Thoracic aorta (tissue), 2 donors: ENCODE measurements around the gene CBARP. TPM values are rescaled to one million over a fixed set of nuclear protein-coding genes. Genes with fewer than 3 reads are reported as not detected.
"Not testable (repeated sequence)": the region's sequence is repeated elsewhere in the genome, so short reads cannot be mapped to it uniquely, and the experiment has no call there.

Experiments used
- ATAC-seq: fragments of 150-250 bp; one replicate; pipeline ENCODE4 v1.8.0; 2017; ENCODE audit warnings: low read depth; ENCODE audit not compliant: insufficient number of reproducible peaks, low FRiP score
- DNase-seq: peaks from one replicate; pipeline ENCODE4 v3.0.0-alpha.2; 2020; ENCODE audit warnings: low spot score
- H3K27ac ChIP-seq, 2 donors: fragments of 200-600 bp; sonication (generic); 1 replicate in 1 of 2; 2 replicates in 1 of 2; pipeline ENCODE4 v1.5.1; 2016; ENCODE audit warnings: mild to moderate bottlenecking in 2 of 2, moderate library complexity in 2 of 2
- H3K27me3 ChIP-seq: fragments of 200-600 bp; sonication (generic); replicated peaks from 2 replicates; pipeline ENCODE4 v1.6.0; 2016; ENCODE audit warnings: mild to moderate bottlenecking; ENCODE audit not compliant: insufficient read depth
- H3K36me3 ChIP-seq: fragments of 200-600 bp; sonication (generic); one replicate; pipeline ENCODE4 v1.5.1; 2016
- H3K4me1 ChIP-seq, 2 donors: fragments of 200-600 bp; sonication (generic); 1 replicate in 1 of 2; 2 replicates in 1 of 2; pipeline versions ENCODE4 v1.5.1 to v1.6.0; 2016; ENCODE audit warnings: low read depth in 2 of 2, mild to moderate bottlenecking in 1 of 2; ENCODE audit not compliant: control insufficient read depth in 1 of 2
- H3K4me3 ChIP-seq: fragments of 200-600 bp; sonication (generic); 2 replicates; pipeline ENCODE4 v1.5.1; 2016; ENCODE audit warnings: mild to moderate bottlenecking
- H3K9me3 ChIP-seq: fragments of 200-600 bp; sonication (generic); 2 replicates; pipeline ENCODE4 v1.5.1; 2016
- total RNA-seq, 2 donors: library from RNA; depleted of rRNA; stranded (reverse); fragments of >200 nt; gene quantifications; one replicate each; pipeline versions ENCODE4 v1.1.0 to v1.2.3, GENCODE V29; 2016
- TF ChIP-seq, protein P1 (sequence below): fragments of 200-600 bp; sonication (generic); IDR thresholded peaks from one replicate; pipeline ENCODE4 v1.5.1; 2019; ENCODE audit warnings: antibody characterized with exemption

Gene CBARP
- total RNA-seq, 2 donors from 2014 or later = 0.27 to 1.9 TPM

DNA sequence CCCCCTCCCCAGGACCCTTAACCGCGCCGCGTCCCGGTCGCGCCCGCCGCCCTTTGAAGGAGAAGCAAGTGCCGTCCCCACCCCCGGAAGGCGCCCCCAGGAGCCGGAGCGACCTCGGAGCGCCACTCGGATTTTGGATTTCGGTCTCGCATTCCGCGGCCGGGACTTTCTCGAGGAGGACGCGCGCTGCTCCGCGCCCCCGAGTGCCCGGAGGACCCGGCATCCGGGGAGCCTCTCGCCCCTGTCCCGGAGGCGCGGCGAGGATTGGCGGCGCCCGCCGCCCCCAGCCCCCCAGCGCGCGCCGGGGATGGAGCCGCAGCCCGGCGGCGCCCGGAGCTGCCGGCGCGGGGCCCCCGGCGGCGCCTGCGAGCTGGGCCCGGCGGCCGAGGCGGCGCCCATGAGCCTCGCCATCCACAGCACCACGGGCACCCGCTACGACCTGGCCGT is 12.2 kb upstream of the CBARP start:
- H3K27me3 ChIP-seq = no peaks in the 10 kb centered on the region
- H3K4me3 ChIP-seq = peak overlapping the region; percentile 99

DNA sequence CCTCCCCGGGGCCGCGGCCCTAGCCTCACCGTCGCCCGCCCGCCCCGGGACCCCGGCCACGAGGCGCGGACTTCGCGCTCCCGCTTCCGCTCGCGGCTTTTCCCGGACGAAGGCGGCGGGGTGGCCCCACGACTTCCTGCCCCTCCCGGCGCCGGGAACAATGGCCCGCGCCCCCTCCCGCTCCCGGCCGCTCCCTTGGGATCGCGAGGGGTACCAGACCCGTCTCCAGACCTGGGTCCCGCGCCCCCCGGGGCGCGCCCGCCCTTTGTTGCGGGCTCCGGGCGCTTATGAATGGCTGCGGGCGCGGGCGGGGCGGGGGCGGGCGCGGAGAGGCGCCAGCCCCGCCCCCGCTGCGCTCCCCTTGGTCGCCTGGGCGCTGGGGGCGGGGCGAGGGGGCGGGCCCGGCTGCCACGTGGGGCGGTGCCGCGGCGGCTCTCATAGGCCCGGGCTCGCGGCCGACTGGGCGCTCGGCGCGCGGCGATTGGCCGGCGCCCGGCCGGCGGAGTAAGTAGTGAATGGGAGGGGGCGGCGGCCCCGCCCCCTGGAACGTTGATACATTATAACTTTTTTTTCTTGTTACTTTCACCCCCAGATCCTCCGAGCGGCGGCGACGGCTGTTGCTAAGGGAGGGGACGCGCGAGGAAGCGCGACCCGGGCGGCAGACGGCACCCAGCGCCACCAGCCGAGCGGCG is 11.6 kb upstream of the CBARP start:
- Histone ChIP-seq H3K9me3 (no peaks in the 10 kb centered on the region), H3K36me3 (peaks cover 5% of the 10 kb centered on the region), H3K4me3 (peak overlapping the region; percentile 99), H3K27me3 (no peaks in the 10 kb centered on the region), H3K27ac (peak overlapping the region; percentile 100), H3K4me1 (peaks cover 27 to 51% of the 10 kb centered on the region in 2 donors)
- peak; percentile 16 for ATAC-seq
- TF ChIP-seq, protein P1, sequence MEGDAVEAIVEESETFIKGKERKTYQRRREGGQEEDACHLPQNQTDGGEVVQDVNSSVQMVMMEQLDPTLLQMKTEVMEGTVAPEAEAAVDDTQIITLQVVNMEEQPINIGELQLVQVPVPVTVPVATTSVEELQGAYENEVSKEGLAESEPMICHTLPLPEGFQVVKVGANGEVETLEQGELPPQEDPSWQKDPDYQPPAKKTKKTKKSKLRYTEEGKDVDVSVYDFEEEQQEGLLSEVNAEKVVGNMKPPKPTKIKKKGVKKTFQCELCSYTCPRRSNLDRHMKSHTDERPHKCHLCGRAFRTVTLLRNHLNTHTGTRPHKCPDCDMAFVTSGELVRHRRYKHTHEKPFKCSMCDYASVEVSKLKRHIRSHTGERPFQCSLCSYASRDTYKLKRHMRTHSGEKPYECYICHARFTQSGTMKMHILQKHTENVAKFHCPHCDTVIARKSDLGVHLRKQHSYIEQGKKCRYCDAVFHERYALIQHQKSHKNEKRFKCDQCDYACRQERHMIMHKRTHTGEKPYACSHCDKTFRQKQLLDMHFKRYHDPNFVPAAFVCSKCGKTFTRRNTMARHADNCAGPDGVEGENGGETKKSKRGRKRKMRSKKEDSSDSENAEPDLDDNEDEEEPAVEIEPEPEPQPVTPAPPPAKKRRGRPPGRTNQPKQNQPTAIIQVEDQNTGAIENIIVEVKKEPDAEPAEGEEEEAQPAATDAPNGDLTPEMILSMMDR = no peak
- peak; percentile 79 for DNase-seq

More for the DNA sequence above, 12.2 kb upstream of the CBARP start:
- H3K36me3 ChIP-seq = peaks cover 11% of the 10 kb centered on the region
- TF ChIP-seq, protein P1 = no peak
- H3K9me3 ChIP-seq = no peaks in the 10 kb centered on the region
- DNase-seq = no peak
- H3K27ac ChIP-seq = peak overlapping the region; percentile 99
- H3K4me1 ChIP-seq = peaks cover 27 to 51% of the 10 kb centered on the region in 2 donors
- no peak for ATAC-seq

DNA sequence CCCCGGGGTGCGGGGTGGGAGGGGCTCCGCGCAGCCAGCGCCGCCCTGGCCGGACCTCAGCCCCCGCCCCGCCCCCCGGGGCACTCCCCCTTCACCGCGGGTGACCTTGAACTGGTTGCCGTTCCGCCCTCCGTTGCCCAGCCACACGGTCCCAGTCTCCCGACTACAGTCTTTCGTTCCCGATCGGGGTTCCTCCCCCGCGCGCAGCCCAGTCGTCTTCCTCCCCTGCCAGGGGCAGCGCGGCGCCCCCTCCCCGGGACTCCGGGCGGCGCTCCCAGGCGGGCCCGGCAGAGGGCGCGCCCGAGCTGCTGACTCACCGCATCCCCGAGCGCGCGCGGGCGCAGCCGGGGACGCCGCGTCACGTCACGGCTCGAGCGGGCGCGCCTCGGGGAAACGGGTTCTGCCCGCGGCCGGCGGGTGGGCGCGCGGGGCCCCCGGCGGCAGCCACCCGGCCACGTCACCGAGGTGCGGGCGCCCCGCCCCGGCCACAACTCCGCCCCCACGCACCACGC is 11.0 kb upstream of the CBARP start:
- peaks cover 25 to 51% of the 10 kb centered on the region in 2 donors for H3K4me1 ChIP-seq
- no peak for DNase-seq

DNA sequence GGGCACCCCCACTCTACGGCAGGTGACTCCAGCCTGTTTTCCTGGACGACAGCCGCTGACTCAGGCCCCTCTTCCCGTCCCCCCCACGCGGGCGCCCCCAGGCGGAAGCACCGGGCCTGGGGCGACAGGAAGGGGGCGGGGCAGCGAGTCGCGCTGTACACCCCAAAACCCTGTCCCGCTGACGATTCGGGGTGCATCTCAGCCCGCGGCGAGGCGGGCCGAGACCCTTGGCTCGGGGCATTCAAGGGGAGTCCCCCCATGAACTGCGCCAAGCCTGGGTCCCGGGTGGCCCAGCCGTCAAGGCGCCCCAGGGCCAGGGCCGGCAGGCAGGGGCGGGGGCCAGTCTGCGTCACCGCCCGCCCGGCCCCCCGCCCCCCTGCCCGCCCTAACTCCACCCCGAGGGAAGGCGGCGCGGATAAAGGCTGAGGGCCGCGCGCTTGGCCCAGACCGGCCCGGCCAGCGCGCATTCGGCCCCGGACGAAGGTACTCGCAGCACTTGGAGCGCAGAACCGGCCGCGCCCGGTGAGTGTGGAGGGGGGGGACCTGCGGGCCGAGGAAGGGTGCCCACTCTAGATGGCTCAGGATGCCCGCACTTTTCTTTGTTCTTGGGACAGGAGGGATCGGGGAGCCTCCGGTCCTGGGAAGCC is 10.5 kb upstream of the CBARP start, which contains the start of gene MIDN:
TSS of gene MIDN (plus strand) at position 445 of the 647 bp plus-strand sequence. CDS start 1,714 bp downstream, outside the sequence.
- H3K36me3 ChIP-seq = no peaks in the 10 kb centered on the region
- no peaks in the 10 kb centered on the region for H3K9me3 ChIP-seq
- H3K4me1 ChIP-seq = peaks cover 25 to 52% of the 10 kb centered on the region in 2 donors
- DNase-seq (no peak), ATAC-seq (peak; percentile 4)
- TF ChIP-seq, protein P1 = no peak
- no peaks in the 10 kb centered on the region for H3K27me3 ChIP-seq
- H3K27ac ChIP-seq = peak within 1 kb of the TSS; percentile 100
- peak within 1 kb of the TSS; percentile 99 for H3K4me3 ChIP-seq

More for the DNA sequence above, 11.0 kb upstream of the CBARP start:
- TF ChIP-seq, protein P1 = peak; percentile 82
- H3K27me3 ChIP-seq = no peaks in the 10 kb centered on the region
- ATAC-seq = peak; percentile 0
- H3K27ac ChIP-seq = peak overlapping the region; percentile 100
- H3K36me3 ChIP-seq = no peaks in the 10 kb centered on the region
- no peaks in the 10 kb centered on the region for H3K9me3 ChIP-seq
- H3K4me3 ChIP-seq = peak overlapping the region; percentile 99

DNA sequence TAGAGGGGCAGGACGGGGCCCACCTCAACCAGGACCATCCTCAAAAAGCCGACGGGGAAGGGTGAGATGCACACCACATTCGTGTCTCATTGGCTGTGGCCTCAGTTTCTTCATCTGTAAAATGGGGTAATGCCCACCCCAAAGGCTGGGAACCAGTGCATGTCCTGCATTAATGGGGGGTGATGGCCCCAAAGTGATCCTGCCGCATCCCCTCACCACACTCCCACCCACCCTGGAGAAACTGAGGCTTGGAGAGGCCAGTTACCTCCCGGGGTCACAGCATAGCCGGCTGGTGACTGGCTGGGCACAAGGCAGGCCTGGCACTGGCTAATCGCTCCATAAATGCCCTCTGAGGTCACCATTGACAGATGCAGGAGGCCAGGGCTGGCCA is 9.9 kb upstream of the CBARP start:
- Histone ChIP-seq H3K27me3 (no peaks in the 10 kb centered on the region), H3K27ac (peak overlapping the region; percentile 100), H3K9me3 (no peaks in the 10 kb centered on the region), H3K4me1 (peaks cover 29 to 57% of the 10 kb centered on the region in 2 donors), H3K36me3 (no peaks in the 10 kb centered on the region), H3K4me3 (peak overlapping the region; percentile 99)
- TF ChIP-seq, protein P1 = no peak
- no peak for DNase-seq
- ATAC-seq = no peak

DNA sequence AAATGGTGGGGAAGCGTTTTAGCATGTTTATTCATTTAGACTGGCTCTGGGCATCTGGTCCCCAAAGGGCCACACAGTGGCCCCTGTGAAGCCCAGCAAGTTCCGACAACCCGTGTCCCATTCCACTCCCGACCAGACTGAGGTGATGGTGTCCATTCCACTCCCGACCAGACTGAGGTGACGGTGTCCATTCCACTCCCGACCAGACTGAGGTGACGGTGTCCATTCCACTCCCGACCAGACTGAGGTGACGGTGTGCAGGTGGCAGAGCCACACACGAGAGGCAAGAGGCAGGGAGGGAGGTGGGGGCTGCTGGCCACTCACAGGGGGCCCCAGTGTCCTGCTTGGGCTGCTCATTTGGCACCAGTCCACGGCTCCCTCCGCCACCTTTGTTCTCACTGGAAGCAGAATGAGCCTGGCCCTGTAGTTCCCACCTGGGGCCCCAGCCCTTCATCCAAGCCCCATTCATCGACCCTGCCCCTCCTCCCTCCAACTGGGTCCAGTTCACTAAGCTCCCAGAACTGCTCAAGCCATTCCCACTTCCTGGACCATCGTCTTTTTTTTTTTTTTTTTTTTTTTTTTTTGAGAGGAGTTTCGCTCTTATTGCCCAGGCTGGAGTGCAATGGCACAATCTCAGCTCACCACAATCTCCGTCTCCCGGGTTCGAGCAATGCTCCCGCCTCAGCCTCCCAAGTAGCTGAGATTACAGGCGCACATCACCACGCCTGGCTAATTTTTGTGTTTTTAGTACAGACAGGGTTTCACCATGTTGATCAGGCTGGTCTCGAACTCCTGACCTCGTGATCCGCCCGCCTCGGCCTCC is 8.7 kb upstream of the CBARP start:
- ATAC-seq, H3K4me3 ChIP-seq, H3K27me3 ChIP-seq, H3K9me3 ChIP-seq, H3K36me3 ChIP-seq, DNase-seq: not testable (repeated sequence)
- peak overlapping the region; percentile 87 to 100 for H3K27ac ChIP-seq
- peaks cover 35 to 59% of the 10 kb centered on the region in 2 donors for H3K4me1 ChIP-seq
